DMS79 treated with DMSO at 0.1 percent for 48 hours (cell line): ENCODE results near the gene DRICH1.
"Not testable (repeated sequence)": the region's sequence is repeated elsewhere in the genome, so short reads cannot be mapped to it uniquely, and the experiment has no call there.

Experiments
- DNase-seq: peaks from one replicate; lab custom pipeline; 2025; lab: John Stamatoyannopoulos, UW

Gene DRICH1

DNA sequence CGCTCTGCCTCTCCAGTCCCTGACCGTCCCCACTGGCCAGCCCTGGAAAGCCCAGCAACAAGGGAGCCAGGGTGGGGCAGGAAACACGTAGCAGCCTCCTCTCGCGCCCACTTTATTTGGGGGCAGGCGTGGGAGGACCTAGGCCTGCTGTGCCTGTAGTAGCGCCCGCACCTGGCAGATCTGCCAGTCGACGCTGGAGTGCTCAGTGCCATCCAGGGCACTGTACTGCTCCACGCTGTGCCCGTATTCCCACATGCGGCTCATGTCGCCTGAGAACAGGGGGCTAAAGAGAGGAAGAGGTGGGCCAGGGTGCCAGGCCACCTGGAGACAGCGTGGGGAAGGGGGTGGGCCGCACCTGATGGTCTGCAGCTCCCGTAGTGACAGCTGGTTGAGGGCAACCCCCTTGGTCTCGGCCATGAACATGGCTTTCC, 17.0 kb upstream of the DRICH1 start:
- DNase-seq: no peak

DNA sequence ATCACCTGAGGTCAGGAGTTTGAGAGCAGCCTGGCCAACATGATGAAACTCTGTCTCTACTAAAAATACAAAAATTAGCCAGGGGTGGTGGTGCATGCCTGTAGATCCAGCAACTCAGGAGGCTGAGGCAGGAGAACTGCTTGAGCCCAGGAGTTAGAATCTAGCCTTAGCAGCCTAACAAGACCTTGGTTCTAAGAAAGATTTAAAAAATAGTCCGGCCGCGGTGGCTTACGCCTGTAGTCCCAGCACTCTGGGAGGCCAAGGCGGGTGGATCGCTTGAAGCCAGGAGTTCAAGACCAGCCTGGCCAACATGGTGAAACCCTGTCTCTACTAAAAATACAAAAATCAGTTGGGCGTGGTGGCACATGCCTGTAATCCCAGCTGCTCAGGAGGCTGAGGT, 14.4 kb upstream of the DRICH1 start:
- DNase-seq: not testable (repeated sequence)

DNA sequence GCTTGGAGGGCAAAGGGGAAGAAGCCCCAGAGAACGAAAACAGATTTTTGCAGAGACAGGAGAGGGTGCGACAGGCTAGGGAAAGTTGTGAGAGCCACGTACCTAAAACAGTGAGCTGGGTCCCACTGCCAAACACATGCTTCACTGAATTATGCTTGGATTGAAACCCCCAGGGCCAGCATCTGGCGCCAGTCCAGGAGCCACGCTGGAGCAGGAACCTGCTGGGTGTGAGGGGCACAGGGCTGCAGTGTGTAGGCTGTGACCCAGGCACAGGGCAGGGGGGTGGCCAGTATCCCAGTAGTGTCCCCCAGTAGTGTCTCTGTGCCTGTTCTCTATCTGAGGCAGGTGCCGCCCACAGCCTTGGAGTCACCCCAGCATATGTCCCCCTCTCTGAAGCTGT, 8.1 kb upstream of the DRICH1 start:
- not testable (repeated sequence) for DNase-seq

DNA sequence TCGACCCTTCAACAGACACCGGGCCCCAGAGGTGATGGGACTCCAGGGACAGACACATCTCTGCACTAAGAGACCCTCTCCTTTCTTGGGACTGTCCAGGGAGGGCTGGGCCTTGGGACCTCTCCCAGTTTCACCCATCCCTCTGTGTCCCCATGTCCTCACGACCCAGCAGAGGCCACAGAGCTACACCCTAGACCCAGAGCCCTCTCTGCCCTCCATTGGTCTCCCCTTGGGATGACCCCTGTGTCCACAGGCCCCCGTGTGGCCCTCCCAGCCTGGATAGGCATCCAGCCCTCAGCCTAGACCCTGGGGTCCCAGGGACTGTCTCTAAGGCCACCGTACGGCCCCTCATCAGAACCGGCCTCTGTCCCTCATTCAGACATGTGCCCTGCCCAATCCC, 7.5 kb upstream of the DRICH1 start:
- no peak for DNase-seq

DNA sequence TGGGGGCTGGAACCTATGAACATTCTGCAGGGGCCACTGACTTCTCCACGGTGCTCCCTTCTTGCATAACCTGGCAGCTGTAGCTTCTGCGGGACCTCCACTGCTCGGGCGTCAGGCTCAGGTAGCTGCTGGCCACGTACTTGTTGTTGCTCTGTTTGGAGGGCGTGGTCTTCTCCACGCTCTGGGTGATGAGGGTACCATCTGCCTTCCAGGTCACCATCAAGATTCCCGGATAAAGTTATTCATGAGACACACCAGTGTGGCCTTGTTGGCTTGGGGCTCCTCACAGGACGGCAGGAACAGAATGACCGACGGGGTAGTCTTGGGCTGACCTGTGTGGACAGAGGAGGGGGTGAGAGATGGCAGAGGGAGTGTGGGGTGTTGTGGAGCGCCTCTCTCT, 6.5 kb upstream of the DRICH1 start:
- DNase-seq: no peak

DNA sequence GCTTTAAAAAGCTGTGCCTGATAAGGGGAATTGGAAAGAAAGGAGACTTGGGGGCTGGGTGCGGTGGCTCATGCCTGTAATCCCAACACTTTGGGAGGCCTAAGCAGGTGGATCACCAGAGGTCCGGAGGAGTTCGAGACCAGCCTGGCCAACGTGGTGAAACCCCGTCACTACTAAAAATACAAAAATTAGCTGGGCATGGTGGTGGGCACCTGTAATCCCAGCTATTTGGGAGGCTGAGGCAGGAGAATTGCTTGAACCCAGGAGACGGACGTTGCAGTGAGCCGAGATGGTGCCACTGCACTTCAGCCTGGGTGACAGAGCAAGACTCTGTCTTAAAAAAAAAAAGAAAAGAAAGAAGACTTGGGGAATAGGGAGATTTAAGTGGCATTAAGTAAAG, 3.2 kb upstream of the DRICH1 start:
- not testable (repeated sequence) for DNase-seq

DNA sequence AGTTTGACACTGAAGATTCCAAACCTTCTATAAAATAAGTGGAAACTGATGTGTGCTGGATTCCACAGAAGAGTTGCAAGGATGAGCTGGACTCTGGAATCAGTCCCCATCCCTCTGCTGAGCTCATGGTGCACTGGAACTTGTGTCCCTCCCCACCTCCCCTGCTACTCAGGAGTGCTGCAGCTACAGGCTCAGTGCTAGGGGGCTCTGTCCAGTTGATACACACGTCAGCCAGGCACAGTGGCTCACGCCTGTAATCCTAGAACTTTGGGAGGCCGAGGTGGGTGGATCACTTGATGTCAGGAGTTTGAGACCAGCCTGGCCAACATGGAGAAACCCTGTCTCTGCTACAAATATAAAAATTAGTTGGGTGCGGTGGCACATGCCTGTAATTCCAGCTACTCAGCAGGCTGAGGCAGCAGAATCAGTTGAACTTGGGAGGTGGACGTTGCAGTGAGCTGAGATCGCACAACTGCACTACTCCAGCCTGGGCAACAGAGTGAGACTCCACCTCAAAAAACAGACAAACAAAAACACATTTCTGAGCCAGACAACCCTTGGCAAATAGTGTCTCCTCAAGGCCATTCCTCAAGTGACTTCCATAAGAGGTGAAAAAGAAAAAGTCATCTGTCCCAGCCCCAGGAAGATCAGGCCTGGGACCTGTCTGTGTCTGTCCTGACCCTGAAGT, 3.9 kb downstream of the DRICH1 start:
- DNase-seq: not testable (repeated sequence)

DNA sequence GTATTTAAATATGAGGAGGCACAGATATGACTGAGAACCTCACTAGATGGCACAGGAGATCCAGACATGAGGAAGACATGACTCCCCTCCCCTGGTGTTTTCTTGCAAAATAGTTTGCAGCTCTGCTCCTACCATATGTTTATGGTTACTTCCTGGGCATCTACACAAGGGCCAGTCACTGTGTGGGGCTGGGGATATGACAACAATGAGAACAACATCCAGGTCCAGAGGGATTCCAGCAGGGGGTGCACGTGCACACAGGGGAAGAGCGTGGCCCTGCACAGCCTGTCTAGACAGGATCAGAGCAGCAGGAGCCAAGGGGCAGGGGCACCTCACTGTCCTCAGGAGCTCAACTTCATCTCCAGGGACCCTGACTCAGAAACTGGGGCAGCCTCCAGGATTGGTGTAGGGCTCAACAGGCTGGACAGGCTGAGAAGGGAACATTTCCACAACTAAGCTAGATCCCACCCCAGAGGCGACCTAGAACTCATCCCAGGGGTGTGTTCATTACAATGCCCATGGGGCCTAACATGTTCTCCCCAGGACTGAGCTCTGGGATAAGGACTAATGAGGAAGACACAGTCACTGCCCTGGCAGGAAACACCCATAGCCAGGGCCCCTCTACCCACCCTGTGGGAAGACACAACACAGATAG, 4.6 kb downstream of the DRICH1 start:
- DNase-seq: not testable (repeated sequence)

DNA sequence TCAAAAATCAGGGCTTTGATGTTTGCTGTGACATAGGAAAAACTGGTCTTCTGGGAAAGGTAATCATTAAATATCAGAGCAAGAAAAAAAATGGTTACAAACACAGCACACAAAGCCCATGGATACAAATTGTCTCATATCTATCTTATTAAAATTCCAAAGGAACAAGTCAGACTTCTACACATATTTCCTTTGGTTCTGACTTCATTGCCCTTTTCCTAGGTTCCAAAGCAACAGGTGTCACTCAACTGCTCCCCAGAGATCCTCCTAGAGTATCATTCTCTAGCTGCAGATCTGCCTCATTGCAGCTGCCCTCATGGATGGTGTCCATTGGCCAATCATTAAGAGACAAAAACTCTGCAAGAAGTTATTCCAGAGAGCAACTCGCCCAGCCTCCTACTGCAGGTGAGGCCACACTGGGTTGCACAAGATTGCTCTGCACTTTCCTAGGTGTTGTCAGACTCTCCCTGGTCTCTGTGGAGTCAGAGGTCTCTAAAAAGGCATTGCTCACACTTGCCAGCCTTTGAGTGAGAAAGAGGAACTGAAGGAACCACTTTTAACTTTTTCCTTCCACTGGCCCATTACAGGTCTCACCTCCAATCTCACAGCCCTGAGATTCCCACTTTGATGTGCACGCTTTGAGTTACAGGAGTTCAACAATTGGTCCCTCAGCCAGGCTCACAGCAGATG, 5.7 kb downstream of the DRICH1 start:
- no peak for DNase-seq

DNA sequence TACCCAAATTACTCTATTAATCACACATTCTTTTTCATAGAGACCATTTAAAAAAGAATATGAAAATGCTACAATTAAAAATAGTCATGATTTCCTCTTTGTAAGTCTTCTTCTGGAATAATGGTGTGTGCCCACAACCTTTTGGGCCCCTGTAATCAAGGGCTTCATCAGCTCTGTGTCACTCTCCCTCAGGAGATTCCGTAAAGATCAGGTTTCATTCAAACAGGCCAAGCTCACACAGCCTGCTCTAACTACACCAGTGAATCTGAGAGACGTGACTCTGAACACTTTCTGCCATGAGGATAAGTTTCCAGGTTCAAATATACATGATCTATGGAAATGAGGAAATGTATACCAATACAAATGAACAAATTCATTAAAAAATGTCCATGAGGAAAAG, 9.5 kb downstream of the DRICH1 start:
- no peak for DNase-seq

DNA sequence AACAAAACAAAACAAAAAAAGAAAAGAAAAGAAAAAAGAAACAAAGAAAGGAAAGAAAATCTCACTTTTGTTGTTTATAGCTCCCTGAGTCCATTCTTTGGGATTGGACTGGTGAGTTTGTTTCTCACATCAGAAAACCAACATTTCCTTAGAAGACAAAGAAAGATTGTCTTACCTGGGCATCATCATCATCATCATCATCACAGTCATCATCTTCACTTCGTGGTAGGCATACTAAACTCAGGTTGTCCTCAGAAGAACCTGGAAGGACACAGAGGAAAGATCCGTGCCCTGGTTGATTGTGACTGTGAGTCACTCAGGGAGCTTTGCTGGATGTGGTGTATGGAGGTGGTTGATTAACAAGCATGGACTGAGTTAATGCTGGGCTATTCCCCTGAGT, 10.2 kb downstream of the DRICH1 start:
- not testable (repeated sequence) for DNase-seq

DNA sequence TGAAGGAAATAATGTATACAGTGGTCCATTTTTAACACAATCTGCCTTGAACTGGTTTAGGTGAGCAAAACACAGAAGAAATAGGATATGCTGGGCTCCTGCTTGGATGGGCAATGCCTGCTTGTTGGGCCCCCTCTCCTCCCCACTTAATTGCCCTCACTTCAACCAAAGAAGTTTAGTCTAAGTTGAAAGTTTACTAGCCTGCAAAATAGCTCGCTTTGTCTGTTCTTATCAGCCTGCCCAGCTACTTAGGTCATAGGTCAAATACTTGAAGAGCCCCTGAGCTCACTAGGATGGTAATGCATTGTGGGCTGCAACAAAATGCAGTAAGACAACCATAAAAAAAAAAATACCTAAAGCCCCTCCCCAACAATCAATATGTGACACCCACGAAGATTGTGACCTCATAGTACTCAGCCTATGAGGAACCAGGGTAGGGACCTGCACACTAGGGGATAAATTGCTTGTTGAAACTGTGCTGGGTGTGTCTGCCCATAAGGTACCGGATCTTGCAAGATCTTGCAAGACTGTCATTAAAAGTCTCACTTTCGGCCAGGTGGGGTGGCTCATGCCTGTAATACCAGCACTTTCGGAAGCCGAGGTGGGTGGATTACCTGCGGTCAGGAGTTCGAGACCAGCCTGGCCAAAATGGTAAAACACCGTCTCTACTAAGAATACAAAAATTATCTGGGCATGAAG, 10.9 kb downstream of the DRICH1 start:
- no peak for DNase-seq

DNA sequence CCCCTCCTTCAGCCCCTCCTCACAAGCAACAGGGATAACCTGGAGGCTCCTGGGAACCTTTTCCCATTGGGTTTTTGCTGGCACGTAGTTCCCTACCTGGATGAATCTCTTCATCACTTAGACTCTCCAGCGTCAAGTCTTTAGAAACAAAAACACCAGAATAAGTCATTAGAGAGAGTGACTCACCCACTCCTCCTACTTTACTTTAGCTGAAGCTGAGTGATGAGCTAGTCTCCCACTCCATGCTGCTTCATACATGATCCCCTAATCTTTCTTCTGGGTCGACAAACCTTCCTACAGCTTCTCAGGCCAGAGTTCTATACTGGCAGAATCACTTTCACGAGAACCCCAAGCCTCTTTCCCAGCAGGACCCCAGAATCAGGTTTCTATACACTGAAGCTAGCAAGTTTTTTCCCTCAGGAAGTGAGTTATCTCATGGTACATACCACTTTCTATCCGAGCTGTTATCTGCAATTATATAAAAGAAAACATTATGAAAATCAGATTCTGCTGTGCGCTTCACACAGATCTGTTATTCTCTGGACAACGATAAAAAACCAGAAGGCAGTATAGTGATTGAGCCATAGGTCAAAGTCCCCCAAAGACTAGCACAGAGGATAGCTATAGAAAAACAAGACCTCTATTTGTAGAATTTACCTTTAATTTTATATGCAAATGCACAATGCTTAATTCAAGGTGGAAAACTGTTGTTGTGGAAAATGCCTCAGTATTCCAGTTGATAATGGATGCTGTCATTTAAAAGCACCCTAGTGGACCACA, 18.7 kb downstream of the DRICH1 start:
- no peak for DNase-seq

DNA sequence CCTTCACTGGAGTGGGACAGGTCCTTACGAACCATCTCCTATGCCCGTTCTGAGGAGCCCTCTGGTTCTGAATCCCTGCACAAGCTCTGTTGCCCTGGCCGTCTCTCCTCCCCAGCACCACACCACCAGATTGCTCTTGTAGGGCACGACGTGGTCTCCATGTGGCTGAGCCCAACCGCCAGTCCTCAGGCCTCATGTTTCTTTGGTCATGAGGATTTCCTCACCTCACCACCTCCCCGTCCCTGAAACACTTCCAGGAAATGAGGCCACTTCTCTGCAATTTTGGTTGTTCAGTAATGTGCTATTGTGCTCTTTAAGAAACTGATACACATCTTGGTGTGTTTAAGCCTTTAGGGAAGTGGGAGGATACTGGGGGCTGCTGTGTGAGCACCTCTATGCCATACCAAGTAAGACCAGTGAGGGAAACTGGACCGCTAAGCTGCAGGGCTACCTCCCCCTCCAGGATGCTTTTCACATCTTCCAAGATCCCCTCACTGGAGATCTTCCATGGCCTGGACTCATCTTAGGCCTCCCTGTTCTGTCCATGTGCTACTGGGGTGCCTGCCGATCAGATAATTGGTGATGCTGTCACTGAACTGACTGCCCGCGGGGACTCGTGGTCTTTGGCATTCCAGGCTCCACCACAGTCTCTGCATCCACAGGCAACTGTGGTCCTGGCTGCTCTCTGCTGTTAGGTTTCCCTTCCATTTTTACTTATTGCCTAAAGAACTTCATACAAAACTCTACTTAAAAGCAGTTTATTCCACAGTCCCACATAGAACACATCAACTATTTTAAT, 21.9 kb downstream of the DRICH1 start:
- no peak for DNase-seq

DNA sequence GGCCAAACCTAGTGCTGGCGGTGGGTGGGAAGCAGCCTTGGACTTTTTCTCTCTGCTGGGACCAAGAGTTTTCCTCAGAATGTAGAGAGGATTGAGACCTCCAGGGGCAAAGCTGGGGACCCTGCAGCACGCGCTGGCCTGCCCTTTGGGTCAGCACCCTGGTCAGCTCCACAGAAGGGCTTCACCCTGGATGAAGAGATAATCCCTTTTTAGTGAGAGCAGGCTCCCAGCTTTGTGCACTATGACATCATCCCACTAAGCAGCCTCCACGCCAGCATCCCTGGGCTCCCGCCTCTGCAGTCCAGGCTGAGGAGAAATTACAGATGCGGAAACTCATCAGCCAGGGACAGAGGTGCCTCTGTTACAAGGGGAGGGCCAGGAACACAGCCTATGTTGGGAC, 23.5 kb downstream of the DRICH1 start:
- no peak for DNase-seq

DNA sequence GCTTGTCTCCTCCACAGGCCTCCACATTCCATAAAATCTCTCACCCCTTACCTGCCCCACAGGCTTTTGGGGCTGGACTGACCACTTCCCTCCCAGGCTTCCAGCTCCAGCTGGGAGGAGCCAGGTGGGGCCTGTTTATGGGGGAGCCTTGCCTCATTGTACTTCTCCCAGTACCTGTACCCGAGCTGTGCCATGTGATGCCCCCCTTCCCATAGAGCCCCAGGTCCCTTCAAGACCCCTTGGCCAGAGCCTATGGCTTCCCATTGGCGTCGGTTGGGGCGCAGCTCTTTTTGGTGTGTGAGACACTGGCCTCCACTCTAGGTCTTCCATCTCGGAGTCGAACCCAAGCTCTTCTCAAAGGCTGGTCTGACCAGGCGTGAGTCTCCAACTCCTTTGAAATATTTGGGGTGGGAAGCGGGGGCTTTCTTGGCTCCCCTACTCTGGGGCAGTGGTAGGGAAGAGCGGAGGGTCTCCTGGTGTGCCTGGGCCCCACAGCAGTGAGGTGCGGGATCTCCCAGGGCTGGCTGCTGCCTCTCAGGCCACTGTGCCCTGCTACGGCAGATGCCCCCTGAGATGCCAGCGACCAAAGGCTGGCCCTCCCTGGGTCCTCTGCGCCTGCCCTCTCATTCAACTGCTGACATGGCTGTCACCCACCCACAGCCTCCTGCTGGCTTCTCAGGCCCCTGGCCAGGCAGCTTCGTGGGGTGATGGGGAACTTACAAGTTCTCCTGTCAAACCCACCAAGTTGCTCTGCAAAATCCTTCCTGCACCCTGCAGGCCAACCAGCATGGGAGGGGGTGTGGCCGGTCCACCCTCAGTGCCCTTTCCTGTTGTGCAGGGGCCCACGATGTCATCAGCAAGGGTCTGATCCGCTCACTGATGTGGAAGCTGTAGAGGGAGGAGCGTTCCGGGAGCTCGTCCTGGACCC, 25.7 kb downstream of the DRICH1 start:
- no peak for DNase-seq

DNA sequence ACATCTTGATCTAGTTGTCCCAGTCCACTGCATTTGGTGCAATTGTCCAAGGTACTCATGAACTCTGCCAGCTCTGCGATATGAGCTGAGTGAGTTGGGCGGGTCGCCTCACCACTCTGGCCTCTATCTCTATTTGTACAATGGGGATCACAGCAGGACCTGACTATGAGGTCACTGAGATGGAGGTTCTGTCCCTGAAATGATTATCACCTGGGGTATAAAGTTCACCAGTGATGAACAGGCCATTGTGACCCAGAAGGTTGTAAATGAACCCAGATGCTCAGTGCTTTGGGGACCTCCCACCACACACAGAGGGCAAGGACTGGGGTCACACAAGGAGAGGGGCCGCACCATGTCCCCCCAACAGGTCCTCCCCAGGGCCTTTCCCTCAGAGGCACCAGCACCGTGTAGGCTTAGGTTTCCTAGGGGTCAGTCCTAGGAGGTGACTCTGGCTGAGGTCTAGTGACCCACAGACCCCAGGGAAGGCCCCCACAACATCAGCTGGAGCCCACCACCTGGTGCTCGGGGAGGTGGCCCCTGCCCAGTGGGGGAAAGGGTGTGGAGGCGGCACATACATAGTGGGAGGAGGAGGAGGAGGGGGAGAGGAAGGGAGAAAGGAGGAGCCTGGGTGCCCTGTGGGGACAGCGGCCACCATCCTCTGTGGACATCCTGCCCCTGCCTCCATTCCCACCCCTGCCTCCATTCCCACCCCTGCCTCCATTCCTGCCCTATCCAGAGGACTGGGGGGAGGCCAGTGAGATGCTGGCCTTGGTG, 27.0 kb downstream of the DRICH1 start:
- DNase-seq: no peak

DNA sequence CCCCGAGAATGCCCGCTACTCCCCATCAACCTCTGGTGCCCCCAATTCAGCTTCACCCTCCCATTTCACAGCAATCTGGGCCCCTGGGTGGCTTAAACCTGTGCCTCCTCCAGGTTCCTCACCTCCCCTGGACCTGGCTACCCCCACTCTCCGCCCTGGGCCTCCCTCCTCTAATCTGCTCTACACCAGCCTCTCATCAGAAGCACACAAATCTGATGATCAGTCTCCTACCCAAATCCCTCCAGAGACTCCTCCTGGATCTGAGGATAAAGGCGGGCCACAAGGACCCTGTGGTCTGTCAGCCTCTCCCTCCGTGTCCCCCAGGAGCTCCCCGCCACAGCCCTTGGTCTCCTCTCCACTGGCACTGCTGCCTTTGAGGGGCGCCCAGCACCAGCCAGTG, 28.9 kb downstream of the DRICH1 start:
- DNase-seq: no peak
